Keratinocyte (primary cell): Measurements from ENCODE around the gene MAIP1. TPM values are rescaled to one million over a fixed set of nuclear protein-coding genes. Genes with fewer than 3 reads are reported as not detected.

ENCODE experiments used
- DNase-seq: peaks from one replicate; pipeline ENCODE4 v3.0.0-alpha.2; 2011; ENCODE audit warnings: low read depth, missing footprints, low spot score
- FAIRE-seq: peaks from 2 replicates; lab custom pipeline; 2011; peaks lifted over from hg19 to GRCh38; lab: Jason Lieb, UNC
- H2AFZ ChIP-seq: 2 replicates; pipeline ENCODE4 v1.6.0; 2012; ENCODE audit warnings: low read length, control low read depth, inconsistent platforms; ENCODE audit not compliant: control insufficient read depth
- H3K27ac ChIP-seq: 2 replicates; pipeline ENCODE4 v1.5.1; 2011; ENCODE audit warnings: low read length; ENCODE audit not compliant: control insufficient read depth, insufficient read depth
- H3K27me3 ChIP-seq: 3 replicates; pipeline ENCODE4 v1.6.0; 2011; ENCODE audit warnings: low read length; ENCODE audit not compliant: control insufficient read depth, insufficient read depth; ENCODE audit errors: extremely low read depth
- H3K36me3 ChIP-seq, 2 experiments: 2 replicates in 1 of 2; 3 replicates in 1 of 2; pipeline ENCODE4 v1.5.1; 2011; ENCODE audit warnings: low read length in 2 of 2, mild to moderate bottlenecking in 1 of 2; ENCODE audit not compliant: control insufficient read depth in 2 of 2, insufficient read depth in 2 of 2; ENCODE audit errors: extremely low read depth in 1 of 2
- H3K4me1 ChIP-seq: 3 replicates; pipeline ENCODE4 v1.5.1; 2011; ENCODE audit warnings: low read length; ENCODE audit not compliant: control insufficient read depth, insufficient read depth; ENCODE audit errors: extremely low read depth
- H3K4me2 ChIP-seq: 3 replicates; pipeline ENCODE4 v1.6.0; 2011; ENCODE audit warnings: low read depth, low read length; ENCODE audit not compliant: control insufficient read depth, insufficient read depth; ENCODE audit errors: extremely low read depth
- H3K4me3 ChIP-seq, 3 experiments: fragments of 200-600 bp in 1 of 3; sonication (generic) in 1 of 3; 2 replicates in 2 of 3; 3 replicates in 1 of 3; pipeline ENCODE4 v1.5.1; 2011 to 2016; ENCODE audit warnings: low read length in 3 of 3, mild to moderate bottlenecking in 3 of 3, control low read depth in 2 of 3, inconsistent platforms in 1 of 3, low read depth in 1 of 3, mixed read lengths in 1 of 3, mixed run types in 1 of 3, moderate library complexity in 1 of 3; ENCODE audit not compliant: control insufficient read depth in 2 of 3, insufficient read depth in 2 of 3; ENCODE audit errors: extremely low read depth in 1 of 3
- H3K79me2 ChIP-seq: 2 replicates; pipeline ENCODE4 v1.6.0; 2012; ENCODE audit warnings: low read length; ENCODE audit not compliant: control insufficient read depth, insufficient read depth
- H3K9ac ChIP-seq: 3 replicates; pipeline ENCODE4 v1.6.0; 2011; ENCODE audit warnings: low read length; ENCODE audit not compliant: control insufficient read depth, insufficient read depth; ENCODE audit errors: extremely low read depth
- H3K9me1 ChIP-seq: 3 replicates; pipeline ENCODE4 v1.6.0; 2011; ENCODE audit warnings: low read length; ENCODE audit not compliant: control insufficient read depth, insufficient read depth; ENCODE audit errors: extremely low read depth
- H3K9me3 ChIP-seq: 2 replicates; pipeline ENCODE4 v1.5.1; 2012; ENCODE audit warnings: low read depth, low read length; ENCODE audit not compliant: control insufficient read depth
- H4K20me1 ChIP-seq: 3 replicates; pipeline ENCODE4 v1.6.0; 2011; ENCODE audit warnings: low read length; ENCODE audit not compliant: control insufficient read depth, insufficient read depth; ENCODE audit errors: extremely low read depth
- CTCF ChIP-seq, 3 experiments: IDR thresholded peaks in 1 of 3; conservative IDR thresholded peaks in 1 of 3; optimal IDR thresholded peaks in 1 of 3; 2 replicates in 2 of 3; 3 replicates in 1 of 3; pipeline versions ENCODE3 to v1.5.1; 2011; ENCODE audit warnings: low read length in 3 of 3, mild to moderate bottlenecking in 3 of 3, moderate library complexity in 2 of 3, control low read depth in 1 of 3, inconsistent platforms in 1 of 3; ENCODE audit not compliant: insufficient read depth in 2 of 3; ENCODE audit errors: extremely low read depth in 1 of 3
- EZH2 ChIP-seq: IDR thresholded peaks from one replicate; pipeline ENCODE4 v1.6.1; 2012; ENCODE audit warnings: inconsistent platforms, mild to moderate bottlenecking, low read length, moderate library complexity
- dilution Hi-C: fragments of 300-500 bp; cut with MboI; formaldehyde crosslinking; loops from one replicate; pipeline ENCODE4 v1.7.0; 2020; ENCODE audit warnings: low sequenced_read_pairs; ENCODE audit not compliant: extremely low pct_ligation_motif_present
- polyA plus RNA-seq, 5 experiments: library from polyadenylated mRNA; depleted of rRNA in 3 of 5; stranded (reverse) in 3 of 5; stranded (forward) in 1 of 5; unstranded in 1 of 5; fragments of >200 nt; gene quantifications; 1 replicate in 1 of 5; 2 replicates in 3 of 5; 3 replicates in 1 of 5; pipeline versions ENCODE4 v1.2.1 to v1.2.3, GENCODE V29; 2011 to 2012; ENCODE audit warnings: missing spikeins in 2 of 5, low read depth in 1 of 5, low replicate concordance in 1 of 5

MAIP1 gene
- polyA plus RNA-seq, 1 donor (not counting 4 experiments of a cell fraction or from before 2014, with no cell fraction given): 17.4 TPM

- Histone ChIP-seq H3K36me3 (no peaks in the 10 kb centered on the region), H3K9me3 (no peaks in the 10 kb centered on the region), H3K27me3 (no peaks in the 10 kb centered on the region), H3K79me2 (no peaks in the 10 kb centered on the region), H4K20me1 (no peaks in the 10 kb centered on the region), H3K4me3 (no peak overlapping the region), H3K4me2 (no peak overlapping the region), H3K9ac (no peak overlapping the region), H3K4me1 (peaks cover 8% of the 10 kb centered on the region), H2AFZ (no peak overlapping the region), H3K9me1 (no peaks in the 10 kb centered on the region), H3K27ac (no peak overlapping the region)
- dilution Hi-C loops: no loop called here
- FAIRE-seq: no peak
- no peak for TF ChIP-seq CTCF (optimal IDR thresholded peaks at IDR 0.05 in 1 of 3, IDR thresholded peaks at IDR 0.05 in 1 of 3, conservative IDR thresholded peaks at IDR 0.05 in 1 of 3; ENCODE audit: extremely low read depth in 1 of 3, insufficient read depth in 2 of 3, low read length in 3 of 3)
- no peak for TF ChIP-seq EZH2
- DNase-seq: no peak
Measured at GRCh38 chr2:200000444-200001163, 45.2 kb downstream of the MAIP1 start.

- no peak for DNase-seq
- H3K4me2 ChIP-seq: no peak overlapping the region
- dilution Hi-C loops: no loop called here
Measured at GRCh38 chr2:200003444-200003843, 48.1 kb downstream of the MAIP1 start.

More at GRCh38 chr2:200003444-200003843, 48.1 kb downstream of the MAIP1 start:
- no peak for FAIRE-seq
- Histone ChIP-seq H3K27ac (no peak overlapping the region), H3K27me3 (no peaks in the 10 kb centered on the region), H4K20me1 (no peaks in the 10 kb centered on the region), H3K79me2 (no peaks in the 10 kb centered on the region), H3K4me3 (no peak overlapping the region), H3K9ac (no peak overlapping the region), H3K36me3 (no peaks in the 10 kb centered on the region), H2AFZ (no peak overlapping the region), H3K9me1 (no peaks in the 10 kb centered on the region), H3K4me1 (peaks cover 8% of the 10 kb centered on the region), H3K9me3 (no peaks in the 10 kb centered on the region)
- TF ChIP-seq EZH2 (no peak), CTCF (optimal IDR thresholded peaks at IDR 0.05 in 1 of 3, IDR thresholded peaks at IDR 0.05 in 1 of 3, conservative IDR thresholded peaks at IDR 0.05 in 1 of 3; ENCODE audit: extremely low read depth in 1 of 3, insufficient read depth in 2 of 3, low read length in 3 of 3) (no peak)
